GM12878 (cell line): ENCODE measurements around the gene GALNT18. TPM values are rescaled to one million over a fixed set of nuclear protein-coding genes. Genes with fewer than 3 reads are reported as not detected.

Experiments used
- ATAC-seq: fragments of 200-7000 bp; cut with Tn5 transposase; 3 replicates; pipeline ENCODE4 v1.9.1; 2020; ENCODE audit warnings: mild to moderate bottlenecking, moderate library complexity
- BruUV-seq: library from RNA; stranded (reverse); fragments of 400-500 nt; replicated peaks from 2 replicates; lab custom pipeline; 2021; lab: Mats Ljungman, UMichigan
- CTCF ChIA-PET: fragments of 300-600 bp; sonication (Branson Sonifier 250); formaldehyde crosslinking; extraction: SDS; loops from one replicate; lab custom pipeline; 2021; ENCODE audit warnings: inconsistent platforms; lab: Yijun Ruan, JAX
- POLR2A ChIA-PET: fragments of 350-600 bp; formaldehyde crosslinking; extraction: SDS; loops from one replicate; lab custom pipeline; 2021; ENCODE audit warnings: inconsistent platforms; lab: Charles Lee
- RAD21 ChIA-PET: fragments of 300-600 bp; sonication (Branson Sonifier 250); formaldehyde crosslinking; loops from one replicate; lab custom pipeline; 2023; ENCODE audit warnings: antibody characterized with exemption; ENCODE audit not compliant: unreplicated experiment; lab: Charles Lee
- SMC1A ChIA-PET: fragments of 300-600 bp; sonication (Branson Sonifier 250); formaldehyde crosslinking; loops from one replicate; lab custom pipeline; 2023; ENCODE audit not compliant: unreplicated experiment, uncharacterized antibody; lab: Charles Lee
- DNase-seq: peaks from one replicate; pipeline ENCODE4 v3.0.0-alpha.2; 2011; ENCODE audit warnings: low read depth, low spot score
- FAIRE-seq: peaks from 3 replicates; lab custom pipeline; 2011; peaks lifted over from hg19 to GRCh38; lab: Jason Lieb, UNC
- H2AFZ ChIP-seq: 2 replicates; pipeline ENCODE4 v1.6.0; 2011; ENCODE audit warnings: low read depth, low read length, control low read depth; ENCODE audit not compliant: control insufficient read depth
- H3K27ac ChIP-seq: 2 replicates; pipeline ENCODE4 v1.5.1; 2011; ENCODE audit warnings: control low read depth; ENCODE audit not compliant: control insufficient read depth, insufficient read depth
- H3K27me3 ChIP-seq, 2 experiments: replicated peaks in 1 of 2; 2 replicates each; pipeline versions ENCODE4 v1.6.0 to v1.6.1; 2011; ENCODE audit warnings: low read length in 1 of 2; ENCODE audit not compliant: control insufficient read depth in 2 of 2, insufficient read depth in 2 of 2
- H3K36me3 ChIP-seq, 2 experiments: 2 replicates each; pipeline ENCODE4 v1.5.1; 2011; ENCODE audit warnings: low read length in 1 of 2; ENCODE audit not compliant: control insufficient read depth in 2 of 2, insufficient read depth in 2 of 2
- H3K4me1 ChIP-seq: 2 replicates; pipeline ENCODE4 v1.6.1; 2011; ENCODE audit warnings: mild to moderate bottlenecking, low read length, moderate library complexity, mixed read lengths; ENCODE audit not compliant: control insufficient read depth, insufficient read depth
- H3K4me2 ChIP-seq: 2 replicates; pipeline ENCODE4 v1.6.0; 2011; ENCODE audit warnings: control low read depth; ENCODE audit not compliant: control insufficient read depth, insufficient read depth
- H3K4me3 ChIP-seq: fragments of 200-600 bp; sonication (generic); 2 replicates; pipeline ENCODE4 v1.5.1; 2016
- H3K79me2 ChIP-seq: 2 replicates; pipeline ENCODE4 v1.6.0; 2011; ENCODE audit warnings: low read length; ENCODE audit not compliant: control insufficient read depth, insufficient read depth
- H3K9ac ChIP-seq: 2 replicates; pipeline ENCODE4 v1.8.0; 2011; ENCODE audit warnings: low read length, control low read depth, mixed read lengths; ENCODE audit not compliant: control insufficient read depth, insufficient read depth
- H3K9me3 ChIP-seq: replicated peaks from 3 replicates; pipeline ENCODE4 v1.5.1; 2011; ENCODE audit warnings: mild to moderate bottlenecking, low read length; ENCODE audit not compliant: control insufficient read depth, insufficient read depth
- H4K20me1 ChIP-seq: 2 replicates; pipeline ENCODE4 v1.6.0; 2011; ENCODE audit not compliant: control insufficient read depth, insufficient read depth
- ASH2L ChIP-seq: fragments of 300-600, 200-600 bp; sonication (generic); IDR thresholded peaks from 2 replicates; pipeline ENCODE4 v1.6.1; 2017; ENCODE audit warnings: low read depth, mild to moderate bottlenecking, borderline replicate concordance
- ATF7 ChIP-seq: fragments of 450-650 bp; IDR thresholded peaks from 2 replicates; pipeline ENCODE4 v1.6.1; 2016; ENCODE audit warnings: low read depth, mild to moderate bottlenecking
- CHD1 ChIP-seq: IDR thresholded peaks from 2 replicates; pipeline ENCODE4 v1.6.1; 2012; ENCODE audit warnings: low read depth, low read length, improper control_type of control experiment
- EED ChIP-seq: sonication (generic); IDR thresholded peaks from 2 replicates; pipeline ENCODE4 v1.6.1; 2016; ENCODE audit warnings: antibody characterized with exemption, low read depth
- ELK1 ChIP-seq: IDR thresholded peaks from 2 replicates; pipeline ENCODE4 v1.6.1; 2012; ENCODE audit warnings: low read depth, low read length, improper control_type of control experiment
- FOXK2 ChIP-seq: fragments of 450-650 bp; IDR thresholded peaks from 2 replicates; pipeline ENCODE4 v1.6.1; 2017; ENCODE audit warnings: mild to moderate bottlenecking, moderate library complexity
- IRF5 ChIP-seq: fragments of 450-650 bp; IDR thresholded peaks from 2 replicates; pipeline ENCODE4 v1.6.1; 2017; ENCODE audit warnings: borderline replicate concordance
- JUNB ChIP-seq: IDR thresholded peaks from 2 replicates; pipeline ENCODE4 v1.6.1; 2016; ENCODE audit warnings: antibody characterized with exemption, mild to moderate bottlenecking
- MAX ChIP-seq: IDR thresholded peaks from 2 replicates; pipeline ENCODE4 v1.6.1; 2012; ENCODE audit warnings: low read depth, low read length, improper control_type of control experiment
- MYB ChIP-seq: fragments of 150-350 bp; IDR thresholded peaks from 2 replicates; pipeline ENCODE4 v1.6.1; 2014; ENCODE audit warnings: mild to moderate bottlenecking, low read depth, low read length, borderline replicate concordance
- NR2F1 ChIP-seq: fragments of 450-650 bp; conservative IDR thresholded peaks from 2 replicates; pipeline ENCODE4 v1.6.1; 2017; ENCODE audit warnings: mild to moderate bottlenecking
- PBX3 ChIP-seq: IDR thresholded peaks from 2 replicates; pipeline ENCODE4 v1.6.1; 2011; ENCODE audit warnings: mild to moderate bottlenecking, low read depth, low read length, moderate library complexity; ENCODE audit not compliant: insufficient replicate concordance
- POLR2AphosphoS2 ChIP-seq: IDR thresholded peaks from 2 replicates; pipeline ENCODE4 v1.6.1; 2011; ENCODE audit warnings: low read depth, mild to moderate bottlenecking, low read length, improper control_type of control experiment, moderate library complexity
- TCF7 ChIP-seq: IDR thresholded peaks from 2 replicates; pipeline ENCODE4 v1.6.1; 2014; ENCODE audit warnings: antibody characterized with exemption, borderline replicate concordance
- ZBTB40 ChIP-seq: fragments of 450-650 bp; IDR thresholded peaks from 2 replicates; pipeline ENCODE4 v1.6.1; 2016; ENCODE audit warnings: mild to moderate bottlenecking, moderate library complexity, borderline replicate concordance
- ZNF622 ChIP-seq: fragments of 450-650 bp; IDR thresholded peaks from 2 replicates; pipeline ENCODE4 v1.6.1; 2017; ENCODE audit warnings: mild to moderate bottlenecking, inconsistent platforms
- WGBS: methylation state at CpG from one replicate; pipeline ENCODE4 v1.1.6; 2016; ENCODE audit warnings: low lambda C conversion rate; ENCODE audit not compliant: insufficient replicate concordance, insufficient coverage; ENCODE audit errors: missing lambda C conversion rate; 5-methylcytosine and 5-hydroxymethylcytosine counted together
- in situ Hi-C: fragments of 300-500 bp; cut with MboI; formaldehyde crosslinking; loops from 9 replicates; pipeline ENCODE4 v1.14.3; 2018; ENCODE audit warnings: mixed read lengths
- intact Hi-C: fragments of 100-400 bp; cut with micrococcal nuclease; formaldehyde crosslinking; loops from one replicate; pipeline ENCODE4 v1.14.2; 2022; ENCODE audit not compliant: unreplicated experiment
- polyA plus RNA-seq, 11 experiments: library from polyadenylated mRNA; depleted of rRNA in 4 of 11; unstranded in 6 of 11; stranded (reverse) in 5 of 11; fragments of >200 nt; fragmentation: Nextera tagmentation in 4 of 11; fragmentation: Illumina TruSeq in 1 of 11; extraction: Ambion mirVana in 4 of 11; extraction: Trizol in 1 of 11; gene quantifications; 1 replicate in 1 of 11; 2 replicates in 10 of 11; pipeline versions ENCODE4 v1.2.1 to v1.2.3, GENCODE V29; 2011 to 2016; ENCODE audit warnings: inconsistent platforms in 2 of 11, missing spikeins in 2 of 11, low read depth in 1 of 11
- total RNA-seq, 4 experiments: library from RNA; depleted of rRNA in 3 of 4; stranded (reverse); fragments of >200 nt in 3 of 4; fragmentation: Illumina TruSeq in 1 of 4; extraction: Trizol in 1 of 4; gene quantifications; 2 replicates each; pipeline versions ENCODE4 v1.2.1 to v1.2.3, GENCODE V29; 2013 to 2021

GALNT18 gene
- total and polyA plus RNA-seq, 10 of the 15 experiments (the other 5 are each of a cell fraction or from before 2014, with no cell fraction given), result 1.2 to 14.2 (median 6.3) TPM

- Histone ChIP-seq H3K9me3 (no peaks in the 10 kb centered on the region; the same call in 2 of the 3 replicates), H3K79me2 (no peaks in the 10 kb centered on the region), H4K20me1 (no peaks in the 10 kb centered on the region), H3K4me3 (no peak overlapping the region), H3K4me1 (peaks cover 4% of the 10 kb centered on the region; the same call in 1 of the 2 replicates), H3K27ac (no peak overlapping the region), H3K27me3 (no peaks in the 10 kb centered on the region), H3K9ac (no peak overlapping the region), H2AFZ (no peak overlapping the region), H3K4me2 (no peak overlapping the region), H3K36me3 (no peaks in the 10 kb centered on the region)
- FAIRE-seq, result no peak
- ChIA-PET SMC1A (interaction anchor here (0.9 to 2.1 kb wide), 5 partner anchors 8 to 213 kb away, joined by 3 to 6 read pairs (median 3); no protein-coding TSS in a partner anchor), POLR2A (interaction anchor here (0.8 kb wide), 1 partner anchor 80 kb away, joined by 4 read pairs; no protein-coding TSS in a partner anchor), RAD21 (interaction anchor here (0.9 kb wide), 1 partner anchor 19 kb away, joined by 4 read pairs; no protein-coding TSS in a partner anchor), CTCF (interaction anchor here (1.2 kb wide), 1 partner anchor 20 kb away, joined by 3 read pairs; no protein-coding TSS in a partner anchor)
- in situ Hi-C loops, result no loop called here
- DNase-seq, result no peak
- intact Hi-C loops, result no loop called here
- no peak for ATAC-seq
- BruUV-seq, result no TSS peak
- WGBS, result 68% methylated on average over 2 of the region's 2 CpGs
- TF ChIP-seq ELK1, result no peak
- no peak for TF ChIP-seq NR2F1
- no peak for TF ChIP-seq IRF5
- no peak for TF ChIP-seq ZBTB40
- TF ChIP-seq ZNF622, result no peak
- TF ChIP-seq TCF7, result no peak
- no peak for TF ChIP-seq PBX3
- no peak for TF ChIP-seq JUNB
- no peak for TF ChIP-seq ASH2L
- no peak for TF ChIP-seq MYB
- TF ChIP-seq FOXK2, result no peak
- no peak for TF ChIP-seq ATF7
- no peak for TF ChIP-seq POLR2AphosphoS2
- no peak for TF ChIP-seq CHD1
- TF ChIP-seq EED, result no peak
- no peak for TF ChIP-seq MAX
Observed at GRCh38 chr11:11250470-11250869, 371.3 kb downstream of the GALNT18 start.
